Measurements from ENCODE around the gene SH3D21. TPM values are rescaled to one million over a fixed set of nuclear protein-coding genes. Genes with fewer than 3 reads are reported as not detected.

Gene SH3D21
- total and polyA plus RNA-seq, 2 of the 8 experiments (the other 6 are each of a cell fraction or from before 2014, with no cell fraction given) = 3.4 to 8.6 TPM

DNA sequence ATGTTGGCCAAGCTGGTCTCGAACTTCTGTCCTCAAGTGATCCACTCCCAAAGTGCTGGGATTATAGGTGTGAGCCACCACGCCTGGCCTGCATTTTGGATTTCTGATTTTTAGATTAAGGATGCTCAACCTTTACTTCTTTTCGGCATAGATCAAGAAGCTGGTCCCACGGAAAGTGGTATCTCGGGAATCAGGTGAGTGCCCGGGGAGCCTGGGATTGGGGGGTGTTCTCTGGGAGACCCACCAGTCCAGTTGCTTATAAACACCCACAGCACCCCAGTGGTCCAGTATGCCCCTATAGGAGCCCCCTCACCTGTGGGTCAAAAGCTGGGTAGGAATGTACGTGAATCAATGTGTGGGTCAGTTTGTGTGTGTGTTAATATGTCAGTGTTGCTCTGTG is 3.2 kb downstream of the SH3D21 start:
- peaks cover 6% of the 10 kb centered on the region for H3K23me2 ChIP-seq (ENCODE audit: low read depth, low read length)
- peaks cover 0 to 9% (median 6%) of the 10 kb centered on the region in 4 experiments; a peak in 6 of 7 replicates for H3K4me1 ChIP-seq (replicated peaks in 1 of 4; ENCODE audit: control insufficient read depth in 3 of 4, insufficient read depth in 4 of 4, low read length in 3 of 4)
- 90% methylated on average over 7 of the region's 7 CpGs; no CpG with 5 or more reads in 1 of the 2 experiments for WGBS, 2 experiments (ENCODE audit: extremely low coverage in 1 of 2, insufficient coverage in 1 of 2, insufficient read length in 1 of 2, insufficient replicate concordance in 2 of 2, low coverage in 1 of 2, low lambda C conversion rate in 2 of 2, missing lambda C conversion rate in 1 of 2)
- no peak overlapping the region for H2BK5ac ChIP-seq (ENCODE audit: low read depth, low read length)
- no peak overlapping the region for H3K27ac ChIP-seq (ENCODE audit: low read depth, low read length)
- no peak overlapping the region for H3K18ac ChIP-seq (ENCODE audit: extremely low read depth, low read length)
- no peak overlapping the region for H3K23ac ChIP-seq (ENCODE audit: insufficient read length)
- H4K20me1 ChIP-seq (replicated peaks in 1 of 2; ENCODE audit: control insufficient read depth in 1 of 2, insufficient read depth in 2 of 2, low read length in 2 of 2) = peaks cover 0 to 7% of the 10 kb centered on the region in 2 experiments
- no peak overlapping the region for H2BK15ac ChIP-seq (ENCODE audit: low read length)
- no peak for TF ChIP-seq PHF8 (conservative IDR thresholded peaks at IDR 0.05; ENCODE audit: low read depth, low read length)
- TF ChIP-seq TBP (IDR thresholded peaks at IDR 0.05; ENCODE audit: low read depth, low read length) = no peak
- no peak for TF ChIP-seq CBX8 (IDR thresholded peaks at IDR 0.05; ENCODE audit: borderline replicate concordance, low read depth, low read length)
- TF ChIP-seq HDAC6 (IDR thresholded peaks at IDR 0.05; ENCODE audit: low read depth, low read length) = no peak
- TF ChIP-seq CHD2 (IDR thresholded peaks at IDR 0.05; ENCODE audit: low read length) = no peak
- no peak for TF ChIP-seq GTF2F1 (IDR thresholded peaks at IDR 0.05; ENCODE audit: borderline replicate concordance, low read depth, low read length)
- TF ChIP-seq EZH2 (IDR thresholded peaks at IDR 0.05; ENCODE audit: low read depth, low read length, severe bottlenecking) = no peak
- TF ChIP-seq RAD21 (IDR thresholded peaks at IDR 0.05 in 1 of 2, conservative IDR thresholded peaks at IDR 0.05 in 1 of 2; ENCODE audit: low read depth in 2 of 2, low read length in 2 of 2) = no peak
- no peak for TF ChIP-seq ZNF274 (IDR thresholded peaks at IDR 0.05; ENCODE audit: borderline replicate concordance, extremely low read depth, low read length)
- TF ChIP-seq, protein P1, sequence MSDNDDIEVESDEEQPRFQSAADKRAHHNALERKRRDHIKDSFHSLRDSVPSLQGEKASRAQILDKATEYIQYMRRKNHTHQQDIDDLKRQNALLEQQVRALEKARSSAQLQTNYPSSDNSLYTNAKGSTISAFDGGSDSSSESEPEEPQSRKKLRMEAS (IDR thresholded peaks at IDR 0.05) = no peak
- TF ChIP-seq JUND (IDR thresholded peaks at IDR 0.05; ENCODE audit: low read length) = no peak
- TF ChIP-seq TAF1 (IDR thresholded peaks at IDR 0.05; ENCODE audit: low read depth, low read length) = no peak
- TF ChIP-seq YY1 (IDR thresholded peaks at IDR 0.05; ENCODE audit: low read depth, low read length) = no peak
- TF ChIP-seq NANOG (IDR thresholded peaks at IDR 0.05; ENCODE audit: insufficient read depth, low read depth, low read length, poor library complexity, severe bottlenecking) = no peak
- H4K91ac ChIP-seq (replicated peaks; ENCODE audit: insufficient read length, low read length) = no peak overlapping the region
- no peak overlapping the region for H3K4me3 ChIP-seq (ENCODE audit: extremely low read depth in 1 of 4, insufficient read depth in 2 of 4, low read depth in 3 of 4, low read length in 4 of 4)
- no peaks in the 10 kb centered on the region for H3K27me3 ChIP-seq (replicated peaks in 1 of 4; ENCODE audit: control insufficient read depth in 3 of 4, extremely low read depth in 1 of 4, insufficient read depth in 3 of 4, low read length in 3 of 4)
- H3K36me3 ChIP-seq (ENCODE audit: control insufficient read depth in 2 of 4, insufficient read depth in 4 of 4, low read length in 3 of 4) = peaks cover 0 to 2% (median 0%) of the 10 kb centered on the region in 4 experiments; a peak in 2 of 8 replicates
- no peak overlapping the region for H2AFZ ChIP-seq (ENCODE audit: low read length)
- no peaks in the 10 kb centered on the region for H3K79me2 ChIP-seq (ENCODE audit: control insufficient read depth in 1 of 2, insufficient read depth in 2 of 2, low read length in 2 of 2)
- H3K14ac ChIP-seq (ENCODE audit: insufficient read length) = no peak overlapping the region
- H3K4me2 ChIP-seq (ENCODE audit: insufficient read depth in 1 of 2, low read depth in 2 of 2, low read length in 2 of 2) = no peak overlapping the region
- no peaks in the 10 kb centered on the region; the same call in 1 of the 2 replicates for H3K79me1 ChIP-seq (ENCODE audit: low read depth, low read length)
- no peak for FAIRE-seq
- no peak overlapping the region for H4K5ac ChIP-seq (ENCODE audit: insufficient read length, low read depth, low read length)
- H2BK12ac ChIP-seq (ENCODE audit: low read depth, low read length) = no peak overlapping the region
- no peak for DNase-seq (ENCODE audit: low read depth in 1 of 2, low spot score in 2 of 2)
- ChIA-PET POLR2A (ENCODE audit: partially characterized antibody) (interaction anchor here (1.1 to 6.8 kb wide), 2 partner anchors 11 to 71 kb away, joined by 3 to 130 read pairs; partner anchors contain the start of gene EVA1B), CTCF (ENCODE audit: partially characterized antibody) (interaction anchor here (0.7 to 1.8 kb wide), 5 partner anchors 11 to 202 kb away, joined by 3 to 6 read pairs (median 3); no protein-coding TSS in a partner anchor)
- H3K56ac ChIP-seq (replicated peaks; ENCODE audit: insufficient read length, low read depth, low read length) = no peak overlapping the region
- no peak overlapping the region for H2AK5ac ChIP-seq (ENCODE audit: low read depth, low read length)
- no peak overlapping the region for H2BK20ac ChIP-seq (ENCODE audit: low read length)
- H3K9ac ChIP-seq (replicated peaks in 1 of 4; ENCODE audit: extremely low read depth in 1 of 4, low read depth in 3 of 4, low read length in 3 of 4) = no peak overlapping the region
- no peaks in the 10 kb centered on the region for H3K9me3 ChIP-seq (ENCODE audit: insufficient read depth in 2 of 2, low read depth in 1 of 2, low read length in 1 of 2)
- H4K8ac ChIP-seq (ENCODE audit: extremely low read depth, insufficient read depth, low read length) = no peak overlapping the region
- H2BK120ac ChIP-seq (replicated peaks; ENCODE audit: low read depth, low read length) = no peak overlapping the region
- no peak overlapping the region for H3K4ac ChIP-seq (replicated peaks; ENCODE audit: insufficient read length, low read depth, low read length)
